Hepatocyte (in vitro differentiated cells): ENCODE data around the gene PPP2R2B. TPM values are rescaled to one million over a fixed set of nuclear protein-coding genes. Genes with fewer than 3 reads are reported as not detected.
A peak's percentile ranks its signal among the peaks of the same experiment; 100 is the strongest.

Experiments used
- DNase-seq: peaks from one replicate; pipeline ENCODE4 v3.0.0-alpha.2; 2016; ENCODE audit warnings: low spot score
- H2AFZ ChIP-seq: fragments of 200-600 bp; sonication (generic); 2 replicates; pipeline ENCODE4 v1.6.0; 2016; ENCODE audit warnings: antibody characterized with exemption, mild to moderate bottlenecking
- H3K27ac ChIP-seq: fragments of 200-600 bp; sonication (generic); 2 replicates; pipeline ENCODE4 v1.5.1; 2016; ENCODE audit warnings: mild to moderate bottlenecking
- H3K27me3 ChIP-seq: fragments of 200-600 bp; sonication (generic); 2 replicates; pipeline ENCODE4 v1.6.1; 2016
- H3K36me3 ChIP-seq: fragments of 200-600 bp; sonication (generic); replicated peaks from 2 replicates; pipeline ENCODE4 v1.5.1; 2016; ENCODE audit warnings: low read depth; ENCODE audit not compliant: insufficient read depth
- H3K4me1 ChIP-seq: fragments of 200-600 bp; sonication (generic); 2 replicates; pipeline ENCODE4 v1.5.1; 2016; ENCODE audit warnings: mild to moderate bottlenecking, moderate library complexity; ENCODE audit not compliant: insufficient read depth
- H3K4me2 ChIP-seq: fragments of 200-600 bp; sonication (generic); 2 replicates; pipeline ENCODE4 v1.6.0; 2016
- H3K4me3 ChIP-seq: fragments of 200-600 bp; sonication (generic); 2 replicates; pipeline ENCODE4 v1.5.1; 2016; ENCODE audit warnings: mild to moderate bottlenecking
- H3K79me2 ChIP-seq: fragments of 200-600 bp; sonication (generic); 2 replicates; pipeline ENCODE4 v1.6.0; 2017; ENCODE audit warnings: mild to moderate bottlenecking
- H3K9me2 ChIP-seq: fragments of 200-600 bp; sonication (generic); replicated peaks from 2 replicates; pipeline ENCODE4 v1.6.0; 2017; ENCODE audit warnings: mild to moderate bottlenecking; ENCODE audit not compliant: insufficient read depth
- H3K9me3 ChIP-seq: fragments of 200-600 bp; sonication (generic); 2 replicates; pipeline ENCODE4 v1.5.1; 2016; ENCODE audit warnings: low read depth, mild to moderate bottlenecking
- H4K20me1 ChIP-seq: fragments of 200-600 bp; sonication (generic); 2 replicates; pipeline ENCODE4 v1.6.0; 2016; ENCODE audit warnings: mild to moderate bottlenecking; ENCODE audit not compliant: insufficient read depth, poor library complexity, severe bottlenecking
- EZH2 ChIP-seq: fragments of 200-600 bp; sonication (generic); IDR thresholded peaks from 2 replicates; pipeline ENCODE4 v1.6.1; 2016; ENCODE audit warnings: antibody characterized with exemption, mild to moderate bottlenecking, borderline replicate concordance
- EZH2phosphoT487 ChIP-seq: fragments of 200-600 bp; sonication (generic); IDR thresholded peaks from one replicate; pipeline ENCODE4 v1.6.1; 2018; ENCODE audit warnings: antibody characterized with exemption, mild to moderate bottlenecking, low read depth, moderate library complexity; ENCODE audit not compliant: unreplicated experiment, severe bottlenecking
- WGBS: methylation state at CpG from one replicate; pipeline ENCODE4 v1.1.6; 2016; ENCODE audit warnings: low lambda C conversion rate; ENCODE audit errors: missing lambda C conversion rate; 5-methylcytosine and 5-hydroxymethylcytosine counted together
- polyA plus RNA-seq: library from polyadenylated mRNA; unstranded; fragments of >200 nt; fragmentation: Nextera tagmentation; extraction: Ambion mirVana; gene quantifications from 2 replicates; pipeline ENCODE4 v1.2.1, GENCODE V29; 2016
- total RNA-seq: library from RNA; depleted of rRNA; stranded (reverse); fragments of >200 nt; gene quantifications from 2 replicates; pipeline ENCODE4 v1.2.3, GENCODE V29; 2014
- TF ChIP-seq, protein P1 (sequence below): fragments of 200-600 bp; sonication (generic); IDR thresholded peaks from 2 replicates; pipeline ENCODE4 v1.5.1; 2016; ENCODE audit warnings: antibody characterized with exemption, mild to moderate bottlenecking; ENCODE audit not compliant: poor library complexity

Gene PPP2R2B
- total and polyA plus RNA-seq, 2 experiments from 2014 or later = 2.3 to 3.2 TPM

DNA sequence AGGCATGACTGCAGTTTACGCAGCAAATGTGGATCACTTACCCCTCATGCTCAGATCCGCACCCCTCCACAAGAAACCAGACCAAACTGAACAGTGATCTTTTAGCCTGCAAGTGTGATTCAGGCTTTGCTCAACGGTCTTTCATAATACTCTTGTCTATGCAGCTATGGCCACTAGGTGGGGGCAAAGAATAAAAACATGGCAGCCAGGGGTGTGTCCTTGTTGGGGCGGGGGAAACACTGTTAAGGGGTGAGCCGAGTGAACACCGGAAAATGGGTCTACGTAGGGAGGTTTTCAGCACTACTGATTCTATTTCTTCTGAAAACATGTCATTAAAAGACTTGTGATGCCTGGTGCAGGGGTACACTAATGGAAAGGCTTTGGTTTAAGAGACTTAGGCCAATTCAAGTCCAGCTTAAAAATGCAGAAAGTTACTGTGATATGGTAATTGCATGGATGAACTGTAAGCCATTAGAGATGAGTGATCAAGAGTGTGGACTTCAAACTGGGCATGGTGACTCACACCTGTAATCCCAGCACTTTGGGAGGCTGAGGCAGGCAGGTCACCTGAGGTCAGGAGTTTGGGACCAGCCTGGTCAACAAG lies 312.7 kb downstream of the PPP2R2B start:
- H3K4me2 ChIP-seq = peak overlapping the region; percentile 24
- H3K9me3 ChIP-seq = no peaks in the 10 kb centered on the region
- no peaks in the 10 kb centered on the region for H3K79me2 ChIP-seq
- DNase-seq = peak; percentile 76
- TF ChIP-seq, protein P1, sequence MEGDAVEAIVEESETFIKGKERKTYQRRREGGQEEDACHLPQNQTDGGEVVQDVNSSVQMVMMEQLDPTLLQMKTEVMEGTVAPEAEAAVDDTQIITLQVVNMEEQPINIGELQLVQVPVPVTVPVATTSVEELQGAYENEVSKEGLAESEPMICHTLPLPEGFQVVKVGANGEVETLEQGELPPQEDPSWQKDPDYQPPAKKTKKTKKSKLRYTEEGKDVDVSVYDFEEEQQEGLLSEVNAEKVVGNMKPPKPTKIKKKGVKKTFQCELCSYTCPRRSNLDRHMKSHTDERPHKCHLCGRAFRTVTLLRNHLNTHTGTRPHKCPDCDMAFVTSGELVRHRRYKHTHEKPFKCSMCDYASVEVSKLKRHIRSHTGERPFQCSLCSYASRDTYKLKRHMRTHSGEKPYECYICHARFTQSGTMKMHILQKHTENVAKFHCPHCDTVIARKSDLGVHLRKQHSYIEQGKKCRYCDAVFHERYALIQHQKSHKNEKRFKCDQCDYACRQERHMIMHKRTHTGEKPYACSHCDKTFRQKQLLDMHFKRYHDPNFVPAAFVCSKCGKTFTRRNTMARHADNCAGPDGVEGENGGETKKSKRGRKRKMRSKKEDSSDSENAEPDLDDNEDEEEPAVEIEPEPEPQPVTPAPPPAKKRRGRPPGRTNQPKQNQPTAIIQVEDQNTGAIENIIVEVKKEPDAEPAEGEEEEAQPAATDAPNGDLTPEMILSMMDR = peak; percentile 70
- no peak for TF ChIP-seq EZH2phosphoT487
- no peaks in the 10 kb centered on the region for H3K4me1 ChIP-seq
- H3K27ac ChIP-seq = no peak overlapping the region
- no peaks in the 10 kb centered on the region for H3K27me3 ChIP-seq
- no peaks in the 10 kb centered on the region for H3K36me3 ChIP-seq
- no peak overlapping the region for H2AFZ ChIP-seq
- WGBS = 29% methylated on average over 7 of the region's 7 CpGs
- H3K9me2 ChIP-seq = no peaks in the 10 kb centered on the region
- H4K20me1 ChIP-seq = no peaks in the 10 kb centered on the region
- no peak overlapping the region for H3K4me3 ChIP-seq

DNA sequence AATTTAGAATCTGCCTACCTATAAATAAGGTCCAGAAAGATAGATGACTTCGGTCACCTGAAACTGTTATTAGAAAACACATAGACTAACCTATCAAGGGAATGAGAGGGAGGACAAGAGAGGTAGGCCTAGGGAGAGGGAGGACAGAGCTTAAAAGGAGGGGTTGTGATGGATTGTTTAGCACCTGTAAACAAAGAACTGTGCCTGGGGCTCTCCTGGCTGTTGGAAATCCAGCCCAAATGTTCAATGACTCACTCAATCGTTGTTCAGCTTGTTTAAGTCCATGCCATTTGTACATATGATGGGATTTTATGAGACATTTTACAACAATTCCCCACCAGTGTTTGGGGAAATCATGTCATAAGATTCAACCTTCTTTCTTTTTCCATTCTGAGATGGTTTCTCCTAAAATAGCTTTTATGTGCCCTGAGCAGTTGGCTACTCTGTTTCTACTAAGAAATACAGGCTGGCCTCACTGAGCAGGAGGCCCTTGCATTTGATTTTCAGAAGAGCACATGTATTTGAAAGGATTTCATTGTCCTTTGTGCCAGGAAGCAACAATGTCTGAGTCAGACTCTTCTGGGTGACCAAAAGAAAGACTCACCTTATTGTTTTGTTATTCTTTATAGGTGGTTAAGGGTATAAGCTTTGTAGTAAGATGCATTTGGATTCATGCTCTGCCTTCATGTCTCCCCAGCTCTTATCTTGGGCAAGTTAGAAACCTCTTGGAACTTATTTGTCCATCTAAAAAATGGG lies 314.4 kb downstream of the PPP2R2B start:
- Histone ChIP-seq H3K4me2 (no peak overlapping the region), H3K9me2 (no peaks in the 10 kb centered on the region), H3K27me3 (no peaks in the 10 kb centered on the region), H4K20me1 (no peaks in the 10 kb centered on the region), H3K9me3 (no peaks in the 10 kb centered on the region), H3K36me3 (no peaks in the 10 kb centered on the region), H2AFZ (no peak overlapping the region), H3K4me1 (no peaks in the 10 kb centered on the region), H3K27ac (no peak overlapping the region), H3K4me3 (no peak overlapping the region), H3K79me2 (no peaks in the 10 kb centered on the region)
- TF ChIP-seq, protein P1 = no peak
- DNase-seq = no peak
- 67% methylated on average over 2 of the region's 2 CpGs for WGBS

DNA sequence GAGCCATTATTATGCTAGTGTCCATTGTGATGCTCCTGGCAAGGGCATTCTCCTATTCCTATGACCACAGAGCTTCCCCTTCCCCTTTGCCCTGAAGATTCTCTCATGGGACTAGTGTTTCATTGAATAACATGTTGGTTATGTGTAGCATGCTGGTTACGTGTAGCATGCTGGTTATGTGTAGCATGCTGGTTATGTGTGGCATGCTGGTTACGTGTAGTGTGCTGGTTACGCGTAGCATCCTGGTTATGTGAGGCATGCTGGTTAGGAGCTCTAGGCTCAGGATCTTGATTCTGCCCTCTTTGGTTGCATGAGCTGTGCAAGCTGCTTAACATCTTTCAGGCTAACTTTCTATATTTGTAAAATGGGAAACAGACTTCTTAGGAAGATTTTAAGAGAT lies 316.1 kb downstream of the PPP2R2B start:
- Histone ChIP-seq H3K9me2 (no peaks in the 10 kb centered on the region), H3K27me3 (no peaks in the 10 kb centered on the region), H3K27ac (no peak overlapping the region), H3K4me2 (no peak overlapping the region), H3K79me2 (no peaks in the 10 kb centered on the region), H3K4me1 (no peaks in the 10 kb centered on the region), H3K36me3 (no peaks in the 10 kb centered on the region), H3K4me3 (no peak overlapping the region), H2AFZ (no peak overlapping the region), H4K20me1 (no peaks in the 10 kb centered on the region), H3K9me3 (no peaks in the 10 kb centered on the region)
- TF ChIP-seq EZH2 = no peak
- no peak for TF ChIP-seq EZH2phosphoT487
- TF ChIP-seq, protein P1 = no peak
- 94% methylated on average over 4 of the region's 4 CpGs for WGBS
- DNase-seq = no peak
